Esophagus muscularis mucosa (tissue), 4 donors: ENCODE results near the gene GAA. TPM values are rescaled to one million over a fixed set of nuclear protein-coding genes. Genes with fewer than 3 reads are reported as not detected.

Source experiments
- DNase-seq: peaks from one replicate; pipeline ENCODE4 v3.0.0-alpha.2; 2017; ENCODE audit errors: extremely low spot score
- H3K27ac ChIP-seq, 4 donors: fragments of 200-600 bp; sonication (generic); replicated peaks in 1 of 4; 1 replicate in 3 of 4; 2 replicates in 1 of 4; pipeline ENCODE4 v1.5.1; 2016 to 2019; ENCODE audit warnings: mild to moderate bottlenecking in 1 of 4
- H3K27me3 ChIP-seq, 4 donors: fragments of 200-600 bp; sonication (generic); one replicate each; pipeline versions ENCODE4 v1.5.1 to v1.6.0; 2016 to 2019
- H3K36me3 ChIP-seq, 4 donors: fragments of 200-600 bp; sonication (generic); one replicate each; pipeline ENCODE4 v1.5.1; 2016 to 2019
- H3K4me1 ChIP-seq, 4 donors: fragments of 200-600 bp; sonication (generic); one replicate each; pipeline ENCODE4 v1.5.1; 2016 to 2019
- H3K4me3 ChIP-seq, 4 donors: fragments of 200-600 bp; sonication (generic); 1 replicate in 2 of 4; 2 replicates in 2 of 4; pipeline ENCODE4 v1.5.1; 2016 to 2019; ENCODE audit warnings: mild to moderate bottlenecking in 4 of 4, moderate library complexity in 1 of 4
- H3K9me3 ChIP-seq, 4 donors: fragments of 200-600 bp; sonication (generic); 1 replicate in 3 of 4; 2 replicates in 1 of 4; pipeline ENCODE4 v1.5.1; 2016 to 2019
- CTCF ChIP-seq, 3 experiments: fragments of 200-600 bp in 2 of 3; fragments of 450-650 bp in 1 of 3; sonication (generic) in 2 of 3; IDR thresholded peaks; one replicate each; pipeline ENCODE4 v1.5.1; 2017 to 2019; ENCODE audit warnings: antibody characterized with exemption in 3 of 3, mild to moderate bottlenecking in 2 of 3, moderate library complexity in 1 of 3
- EP300 ChIP-seq: sonication (generic); formaldehyde crosslinking; IDR thresholded peaks from one replicate; pipeline ENCODE4 v1.6.1; 2017; ENCODE audit warnings: antibody characterized with exemption
- POLR2A ChIP-seq: fragments of 450-650 bp; IDR thresholded peaks from one replicate; pipeline ENCODE4 v1.6.1; 2017; ENCODE audit warnings: antibody characterized with exemption, moderate library complexity, mild to moderate bottlenecking, low read depth
- POLR2AphosphoS5 ChIP-seq, 2 donors: sonication (generic); formaldehyde crosslinking; IDR thresholded peaks; one replicate each; pipeline ENCODE4 v1.6.1; 2017; ENCODE audit warnings: antibody characterized with exemption in 2 of 2
- WGBS: methylation state at CpG from one replicate; pipeline ENCODE4 v1.1.5; 2018; 5-methylcytosine and 5-hydroxymethylcytosine counted together
- intact Hi-C: fragments of 100-400 bp; cut with DNase I; formaldehyde crosslinking; loops from one replicate; pipeline ENCODE4 v1.15.1; 2023
- total RNA-seq, 4 donors: library from RNA; depleted of rRNA; stranded (reverse); fragments of >200 nt; gene quantifications; one replicate each; pipeline versions ENCODE4 v1.1.0 to v1.2.1, GENCODE V29; 2016

Gene GAA
- total RNA-seq, 4 donors from 2014 or later, result 65.4 to 84.4 (median 73.7) TPM

GRCh38 chr17:80160536-80160935, 59.2 kb downstream of the GAA start:
- 58% methylated on average over 3 of the region's 3 CpGs for whole genome bisulfite sequencing
- intact Hi-C loops, result no loop called here
- no peak for TF ChIP-seq EP300
- TF ChIP-seq POLR2AphosphoS5 (IDR thresholded peaks at IDR 0.05), result no peak
- no peak for TF ChIP-seq POLR2A
- TF ChIP-seq CTCF (IDR thresholded peaks at IDR 0.05), result no peak
- Histone ChIP-seq H3K4me3 (no peak overlapping the region), H3K4me1 (no peaks in the 10 kb centered on the region), H3K36me3 (no peaks in the 10 kb centered on the region), H3K27me3 (peaks cover 0 to 9% (median 0%) of the 10 kb centered on the region in 4 donors), H3K27ac (no peak overlapping the region), H3K9me3 (no peaks in the 10 kb centered on the region)
- no peak for DNase-seq

- Histone ChIP-seq H3K4me3 (no peak overlapping the region), H3K27ac (no peak overlapping the region), H3K36me3 (no peaks in the 10 kb centered on the region), H3K27me3 (peaks cover 0 to 13% (median 0%) of the 10 kb centered on the region in 4 donors), H3K4me1 (no peaks in the 10 kb centered on the region), H3K9me3 (no peaks in the 10 kb centered on the region)
- no peak for TF ChIP-seq POLR2AphosphoS5 (IDR thresholded peaks at IDR 0.05)
- no peak for TF ChIP-seq POLR2A
- TF ChIP-seq EP300, result no peak
- no peak for TF ChIP-seq CTCF (IDR thresholded peaks at IDR 0.05)
- no peak for DNase-seq
- intact Hi-C loops, result no loop called here
- 78% methylated on average over 4 of the region's 4 CpGs for WGBS
Observed at GRCh38 chr17:80163336-80163735, 62.0 kb downstream of the GAA start.

GRCh38 chr17:80164185-80164584, 62.8 kb downstream of the GAA start:
- 91% methylated on average over 11 of the region's 11 CpGs for WGBS
- no peaks in the 10 kb centered on the region for H3K9me3 ChIP-seq
- H3K27me3 ChIP-seq, result peaks cover 0 to 13% (median 0%) of the 10 kb centered on the region in 4 donors
- no peaks in the 10 kb centered on the region for H3K4me1 ChIP-seq
- no peak overlapping the region for H3K27ac ChIP-seq
- H3K4me3 ChIP-seq, result no peak overlapping the region
- DNase-seq, result no peak
- no peak for TF ChIP-seq EP300
- no peak for TF ChIP-seq POLR2AphosphoS5 (IDR thresholded peaks at IDR 0.05)
- TF ChIP-seq POLR2A, result no peak
- TF ChIP-seq CTCF (IDR thresholded peaks at IDR 0.05), result no peak
- intact Hi-C loops, result no loop called here
- no peaks in the 10 kb centered on the region for H3K36me3 ChIP-seq

- intact Hi-C loops, result no loop called here
- no peak for TF ChIP-seq EP300
- no peak for TF ChIP-seq CTCF (IDR thresholded peaks at IDR 0.05)
- TF ChIP-seq POLR2AphosphoS5 (IDR thresholded peaks at IDR 0.05), result no peak
- no peak for TF ChIP-seq POLR2A
- no peaks in the 10 kb centered on the region for H3K36me3 ChIP-seq
- no peak overlapping the region for H3K27ac ChIP-seq
- no peak for DNase-seq
- H3K4me1 ChIP-seq, result no peaks in the 10 kb centered on the region
- no peak overlapping the region for H3K4me3 ChIP-seq
- H3K9me3 ChIP-seq, result no peaks in the 10 kb centered on the region
- H3K27me3 ChIP-seq, result peaks cover 0 to 7% (median 0%) of the 10 kb centered on the region in 4 donors
- 90% methylated on average over 6 of the region's 6 CpGs for WGBS
Observed at GRCh38 chr17:80166446-80166845, 65.1 kb downstream of the GAA start.

GRCh38 chr17:80168371-80168770, 67.0 kb downstream of the GAA start:
- DNase-seq, result no peak
- intact Hi-C loops, result no loop called here
- H3K27me3 ChIP-seq, result peaks cover 0 to 10% (median 0%) of the 10 kb centered on the region in 4 donors
- no peak for TF ChIP-seq POLR2A
- no peak for TF ChIP-seq EP300
- no peak for TF ChIP-seq POLR2AphosphoS5 (IDR thresholded peaks at IDR 0.05)
- TF ChIP-seq CTCF (IDR thresholded peaks at IDR 0.05), result no peak
- WGBS, result 77% methylated on average over 4 of the region's 5 CpGs
- H3K4me1 ChIP-seq, result no peaks in the 10 kb centered on the region
- H3K36me3 ChIP-seq, result no peaks in the 10 kb centered on the region
- H3K27ac ChIP-seq, result no peak overlapping the region
- no peak overlapping the region for H3K4me3 ChIP-seq
- no peaks in the 10 kb centered on the region for H3K9me3 ChIP-seq
